Ureter (tissue), 1 donor: Measurements from ENCODE around the gene PRCD. TPM values are rescaled to one million over a fixed set of nuclear protein-coding genes. Genes with fewer than 3 reads are reported as not detected.

Experiments used
- total RNA-seq: library from RNA; stranded (reverse); gene quantifications from one replicate; pipeline ENCODE4 v1.2.4, GENCODE V29; 2023
- donor health status: DM: yes; HTN: yes; CAD: no.

The PRCD gene
- total RNA-seq, 1 donor from 2014 or later: 11.5 TPM

Other genes starting within 250 kb of the PRCD start
- gene QRICH2, start 231.8 kb upstream of the PRCD start, total RNA-seq: 1.9 TPM
- gene PRPSAP1, start 186.1 kb upstream of the PRCD start, total RNA-seq: 40.1 TPM
- gene SPHK1, start 155.4 kb upstream of the PRCD start, total RNA-seq: 3.1 TPM
- 30.3 TPM for gene UBE2O, start 86.9 kb upstream of the PRCD start, total RNA-seq
- gene AANAT, start 72.4 kb upstream of the PRCD start, total RNA-seq: not detected
- gene RHBDF2, start 38.6 kb upstream of the PRCD start, total RNA-seq: 41.6 TPM
- gene CYGB, start 2.3 kb upstream of the PRCD start, total RNA-seq: 24.6 TPM
- gene ST6GALNAC2, start 45.8 kb downstream of the PRCD start, total RNA-seq: 28.7 TPM
- 11.3 TPM for gene ST6GALNAC1, start 103.7 kb downstream of the PRCD start, total RNA-seq
- 129 TPM for gene MXRA7, start 170.9 kb downstream of the PRCD start, total RNA-seq
- gene JMJD6, start 186.6 kb downstream of the PRCD start, total RNA-seq: 28.2 TPM
- 28.5 TPM for gene METTL23, start 186.8 kb downstream of the PRCD start, total RNA-seq
- 231 TPM for gene SRSF2, start 197.3 kb downstream of the PRCD start, total RNA-seq
- 27.0 TPM for gene MFSD11, start 198.1 kb downstream of the PRCD start, total RNA-seq